ENCODE measurements around the gene PIP4P1.

The PIP4P1 gene

DNA sequence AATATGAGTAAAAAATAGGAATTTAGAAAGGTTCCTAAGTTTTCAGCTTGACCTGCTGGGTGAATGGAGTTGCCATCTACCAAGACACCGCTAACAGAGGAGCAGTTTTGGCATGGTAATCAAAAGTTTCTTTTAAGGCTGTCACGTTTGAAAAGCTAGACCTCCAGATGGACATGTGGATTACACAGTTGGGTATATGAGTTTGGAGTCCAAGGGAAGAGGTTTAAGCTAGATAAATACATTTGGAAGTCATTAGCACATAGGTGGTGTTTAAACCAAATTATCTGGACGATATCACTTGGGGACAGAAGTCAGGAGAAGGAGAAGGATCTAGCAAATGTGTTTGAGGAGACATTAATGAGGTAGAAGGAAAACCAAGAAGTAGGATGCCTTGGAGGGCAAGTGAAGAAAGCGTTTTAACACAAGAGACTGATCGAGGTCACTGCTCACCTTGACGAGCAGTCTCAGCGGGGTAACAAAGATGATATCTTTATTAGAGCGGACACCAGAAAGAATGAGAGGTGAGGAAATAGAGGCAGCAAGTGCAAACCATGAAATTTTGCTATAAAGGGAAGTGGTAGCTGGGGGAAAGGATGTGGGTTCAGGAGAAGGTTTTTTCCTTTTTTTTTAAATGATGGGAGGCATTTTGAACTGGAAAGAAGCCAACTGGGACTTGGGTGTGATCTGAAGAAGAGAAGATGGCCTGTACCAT, 25.6 kb upstream of the PIP4P1 start:
- TF ChIP-seq, protein P1, sequence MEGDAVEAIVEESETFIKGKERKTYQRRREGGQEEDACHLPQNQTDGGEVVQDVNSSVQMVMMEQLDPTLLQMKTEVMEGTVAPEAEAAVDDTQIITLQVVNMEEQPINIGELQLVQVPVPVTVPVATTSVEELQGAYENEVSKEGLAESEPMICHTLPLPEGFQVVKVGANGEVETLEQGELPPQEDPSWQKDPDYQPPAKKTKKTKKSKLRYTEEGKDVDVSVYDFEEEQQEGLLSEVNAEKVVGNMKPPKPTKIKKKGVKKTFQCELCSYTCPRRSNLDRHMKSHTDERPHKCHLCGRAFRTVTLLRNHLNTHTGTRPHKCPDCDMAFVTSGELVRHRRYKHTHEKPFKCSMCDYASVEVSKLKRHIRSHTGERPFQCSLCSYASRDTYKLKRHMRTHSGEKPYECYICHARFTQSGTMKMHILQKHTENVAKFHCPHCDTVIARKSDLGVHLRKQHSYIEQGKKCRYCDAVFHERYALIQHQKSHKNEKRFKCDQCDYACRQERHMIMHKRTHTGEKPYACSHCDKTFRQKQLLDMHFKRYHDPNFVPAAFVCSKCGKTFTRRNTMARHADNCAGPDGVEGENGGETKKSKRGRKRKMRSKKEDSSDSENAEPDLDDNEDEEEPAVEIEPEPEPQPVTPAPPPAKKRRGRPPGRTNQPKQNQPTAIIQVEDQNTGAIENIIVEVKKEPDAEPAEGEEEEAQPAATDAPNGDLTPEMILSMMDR (conservative IDR thresholded peaks at IDR 0.05): no peak

DNA sequence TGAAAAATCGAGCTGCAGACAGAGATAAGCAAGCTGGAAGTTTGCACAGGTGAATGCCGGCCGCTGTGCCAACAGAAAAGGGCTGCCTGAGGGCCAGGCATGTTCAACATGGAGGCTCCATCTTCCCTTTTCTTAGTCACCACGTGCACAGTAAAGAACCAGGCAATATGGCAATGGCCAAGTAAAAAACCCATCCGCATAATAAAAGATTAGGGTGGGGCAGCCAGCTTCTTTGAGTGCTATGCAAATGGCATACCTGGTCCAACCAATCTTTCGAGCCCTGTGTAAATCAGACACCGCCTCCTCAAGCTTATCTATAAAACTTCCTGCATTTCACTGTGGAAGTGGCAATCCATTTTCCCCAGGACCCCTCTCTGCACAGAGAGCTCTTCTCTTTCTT, 24.7 kb upstream of the PIP4P1 start:
- TF ChIP-seq, protein P1 (conservative IDR thresholded peaks at IDR 0.05): no peak
- no peak overlapping the region for H3K27ac ChIP-seq

More for the DNA sequence above, 25.6 kb upstream of the PIP4P1 start:
- H3K27ac ChIP-seq: no peak overlapping the region

DNA sequence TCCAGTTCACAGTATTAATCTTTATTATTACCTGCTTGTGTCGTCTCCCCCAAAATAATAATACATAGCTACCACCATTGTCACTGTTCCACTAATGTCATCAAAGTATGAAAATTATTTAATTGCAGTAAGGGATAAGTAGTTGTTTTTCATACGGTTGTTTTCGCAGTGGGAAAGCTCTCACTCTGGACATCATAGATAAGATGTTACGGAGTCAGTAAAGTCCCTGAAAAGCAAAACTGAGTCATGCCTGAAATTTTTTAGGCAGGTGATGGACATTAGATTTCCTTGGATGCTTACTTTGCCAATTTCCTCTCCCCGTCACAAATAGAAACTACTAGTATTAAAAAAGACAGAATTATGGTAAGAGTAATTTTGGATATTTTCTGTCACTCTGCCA, 21.1 kb upstream of the PIP4P1 start:
- H3K27ac ChIP-seq: no peak overlapping the region
- TF ChIP-seq, protein P1 (conservative IDR thresholded peaks at IDR 0.05): no peak

DNA sequence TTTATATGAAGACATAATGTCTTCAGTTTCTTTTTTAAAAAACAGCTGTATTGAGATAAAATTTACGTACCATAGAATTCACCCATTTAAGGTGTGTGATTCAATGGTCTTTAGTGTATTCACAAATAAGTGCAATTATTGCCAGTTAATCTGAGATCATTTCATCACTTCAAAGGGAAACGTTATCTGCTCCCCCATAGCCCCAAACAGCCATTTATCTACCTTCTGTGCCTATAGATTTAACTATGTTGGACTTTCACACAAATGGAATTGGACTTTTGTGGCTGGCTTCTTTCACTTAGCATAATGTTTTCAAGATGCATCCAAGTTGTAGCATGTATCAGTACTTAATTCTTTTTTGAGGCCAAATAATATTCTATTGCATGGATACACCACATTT, 17.7 kb upstream of the PIP4P1 start:
- TF ChIP-seq, protein P1 (conservative IDR thresholded peaks at IDR 0.05): no peak
- H3K27ac ChIP-seq: no peak overlapping the region

DNA sequence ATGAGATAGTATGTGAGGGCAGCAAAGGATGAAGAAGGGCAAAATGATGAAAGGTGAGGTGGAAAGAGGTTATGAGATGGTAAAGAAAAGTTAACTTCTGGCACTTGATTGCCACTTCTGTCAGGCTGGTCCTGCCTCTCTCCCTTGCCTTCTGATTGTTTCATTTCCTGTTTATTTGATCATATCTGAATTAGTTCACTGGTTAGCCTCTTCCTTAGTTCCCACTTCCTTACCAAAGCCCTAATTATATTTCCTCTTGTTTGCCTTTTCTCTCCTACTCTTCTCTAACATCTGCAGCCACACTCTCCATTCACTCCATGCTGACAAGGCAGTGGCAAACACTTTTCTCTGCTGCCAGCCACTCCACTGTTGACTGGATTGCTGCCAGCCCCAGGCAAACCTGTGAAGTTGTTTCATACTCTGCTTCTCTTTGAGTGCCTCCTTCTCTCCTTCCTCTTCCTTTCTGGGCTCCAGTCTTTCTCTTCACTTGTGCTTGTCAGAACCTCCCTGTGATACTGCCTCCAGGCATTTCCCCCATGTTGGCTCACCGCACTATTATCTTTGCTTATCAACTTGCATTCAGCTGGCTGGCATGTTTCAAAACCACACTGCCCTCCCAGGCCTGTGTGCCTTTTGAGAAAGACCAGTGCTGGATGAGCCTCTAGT, 16.1 kb upstream of the PIP4P1 start:
- TF ChIP-seq, protein P1 (conservative IDR thresholded peaks at IDR 0.05): no peak
- H3K27ac ChIP-seq: peak overlapping the region; percentile 63

DNA sequence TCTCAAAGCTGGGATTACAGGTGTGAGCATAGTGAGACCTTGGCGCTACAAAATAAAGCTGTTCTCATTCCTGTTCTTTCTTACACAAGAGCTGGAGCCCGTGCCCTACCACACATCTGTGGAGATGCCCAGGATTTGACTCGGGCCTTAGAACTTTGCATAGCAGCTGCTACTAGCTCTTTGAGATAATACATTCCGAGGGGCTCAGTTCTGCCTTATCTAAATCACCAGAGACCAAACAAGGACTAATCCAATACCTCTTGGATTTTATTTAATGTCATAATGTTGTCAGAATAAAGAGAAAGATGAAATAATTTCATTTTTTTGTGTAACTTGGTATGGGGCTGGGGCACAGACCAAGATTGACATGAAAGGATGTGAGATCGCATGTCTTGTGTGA, 15.5 kb upstream of the PIP4P1 start:
- TF ChIP-seq, protein P1 (conservative IDR thresholded peaks at IDR 0.05): no peak
- peak overlapping the region; percentile 63 for H3K27ac ChIP-seq

DNA sequence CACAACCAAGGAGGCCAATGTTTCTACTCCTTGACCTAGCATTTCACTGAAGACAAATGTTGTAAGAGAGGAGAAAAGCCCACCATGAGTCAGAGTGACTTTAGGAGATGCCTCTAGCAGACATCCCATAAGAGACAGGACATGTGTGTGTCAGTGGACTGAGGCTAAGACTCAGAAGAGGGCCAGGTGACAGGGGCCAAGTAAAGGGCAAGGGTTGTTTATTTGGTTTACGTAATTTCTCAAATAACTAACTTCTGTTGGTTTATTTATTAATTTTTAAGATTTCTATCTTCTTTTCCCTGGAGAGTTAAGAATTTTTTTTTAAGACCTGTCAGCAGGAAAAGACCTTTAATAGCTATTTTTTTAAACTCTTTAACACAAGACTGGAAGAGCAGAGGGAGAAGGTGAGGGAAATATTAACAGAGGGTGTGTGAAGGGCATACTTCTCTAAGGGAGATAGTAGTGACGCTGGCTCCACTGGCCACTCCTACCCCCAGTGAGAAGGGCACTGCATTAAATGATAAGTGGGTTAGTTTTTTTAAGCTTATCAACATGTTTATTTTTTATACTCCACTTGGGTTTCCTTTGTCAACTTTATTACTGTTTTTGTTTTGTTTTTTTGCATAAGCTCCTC, 11.4 kb upstream of the PIP4P1 start:
- H3K27ac ChIP-seq: no peak overlapping the region

More for the DNA sequence above, 11.4 kb upstream of the PIP4P1 start:
- TF ChIP-seq, protein P1 (conservative IDR thresholded peaks at IDR 0.05): no peak
